WTC11 (cell line): Measurements from ENCODE around the gene ATAD3C. TPM values are rescaled to one million over a fixed set of nuclear protein-coding genes. Genes with fewer than 3 reads are reported as not detected.
"Not testable (repeated sequence)": the region's sequence is repeated elsewhere in the genome, so short reads cannot be mapped to it uniquely, and the experiment has no call there.

Experiments
- ATAC-seq: fragments of 200-7000 bp; cut with Tn5 transposase; 2 replicates; pipeline ENCODE4 v1.10.0; 2021; ENCODE audit warnings: mild to moderate bottlenecking, moderate library complexity
- CTCF ChIA-PET: fragments of 300-600 bp; sonication (Branson Sonifier 250); formaldehyde crosslinking; loops from one replicate; lab custom pipeline; 2021; ENCODE audit warnings: antibody characterized with exemption; lab: Charles Lee
- POLR2A ChIA-PET: fragments of 350-600 bp; sonication (Branson Sonifier 250); formaldehyde crosslinking; loops from one replicate; lab custom pipeline; 2021; ENCODE audit warnings: antibody characterized with exemption; lab: Charles Lee
- DNase-seq: peaks from one replicate; pipeline ENCODE4 v3.0.0; 2021; ENCODE audit warnings: low spot score
- H3K27ac Mint-ChIP-seq: 2 replicates; pipeline ENCODE4 v1.8.0; 2021; ENCODE audit warnings: mixed read lengths
- H3K27me3 Mint-ChIP-seq: 2 replicates; pipeline ENCODE4 v1.8.0; 2021; ENCODE audit warnings: low read depth, mild to moderate bottlenecking, moderate library complexity, mixed read lengths
- H3K36me3 Mint-ChIP-seq: 2 replicates; pipeline ENCODE4 v1.8.0; 2021; ENCODE audit warnings: mixed read lengths
- H3K4me1 Mint-ChIP-seq: 2 replicates; pipeline ENCODE4 v1.8.0; 2022; ENCODE audit warnings: mixed read lengths
- H3K4me3 Mint-ChIP-seq: 2 replicates; pipeline ENCODE4 v1.8.0; 2021; ENCODE audit warnings: mild to moderate bottlenecking, moderate library complexity, mixed read lengths
- H3K9me3 Mint-ChIP-seq: 2 replicates; pipeline ENCODE4 v1.8.0; 2021; ENCODE audit warnings: mixed read lengths
- ETV6 ChIP-seq: sonication (generic); formaldehyde crosslinking; IDR thresholded peaks from 2 replicates; pipeline ENCODE4 v1.8.1; 2022; ENCODE audit warnings: mild to moderate bottlenecking, missing genetic modification reagents
- IRF2 ChIP-seq: sonication (generic); formaldehyde crosslinking; IDR thresholded peaks from 2 replicates; pipeline ENCODE4 v1.8.0; 2022; ENCODE audit warnings: low read depth, missing genetic modification reagents, borderline replicate concordance
- NFE2L1 ChIP-seq: sonication (generic); formaldehyde crosslinking; IDR thresholded peaks from 2 replicates; pipeline ENCODE4 v1.8.1; 2023; ENCODE audit warnings: missing genetic modification reagents
- NR2C2 ChIP-seq: sonication (generic); formaldehyde crosslinking; IDR thresholded peaks from 2 replicates; pipeline ENCODE4 v1.8.0; 2022; ENCODE audit warnings: mild to moderate bottlenecking, missing genetic modification reagents
- NR3C1 ChIP-seq: sonication (generic); formaldehyde crosslinking; conservative IDR thresholded peaks from 2 replicates; pipeline ENCODE4 v1.8.1; 2023; ENCODE audit warnings: low read depth, mild to moderate bottlenecking, missing genetic modification reagents
- STAT6 ChIP-seq: sonication (generic); formaldehyde crosslinking; conservative IDR thresholded peaks from 2 replicates; pipeline ENCODE4 v1.8.1; 2023; ENCODE audit warnings: mild to moderate bottlenecking, low read depth, missing genetic modification reagents, moderate library complexity
- TEAD4 ChIP-seq: sonication (generic); formaldehyde crosslinking; IDR thresholded peaks from 2 replicates; pipeline ENCODE4 v1.8.0; 2022; ENCODE audit warnings: mild to moderate bottlenecking, missing genetic modification reagents
- ZNF219 ChIP-seq: sonication (generic); formaldehyde crosslinking; IDR thresholded peaks from 2 replicates; pipeline ENCODE4 v1.8.0; 2023; ENCODE audit warnings: missing genetic modification reagents, mild to moderate bottlenecking, borderline replicate concordance
- ZNF317 ChIP-seq: sonication (generic); formaldehyde crosslinking; IDR thresholded peaks from 2 replicates; pipeline ENCODE4 v1.8.1; 2023; ENCODE audit warnings: low read depth, mild to moderate bottlenecking, moderate library complexity, missing genetic modification reagents, borderline replicate concordance
- total RNA-seq: library from RNA; stranded (reverse); gene quantifications from 3 replicates; pipeline ENCODE4 v1.2.3, GENCODE V29; 2021
- TF ChIP-seq, protein P1 (sequence below): fragments of 250-450 bp; sonication (Bioruptor Pico); IDR thresholded peaks from 2 replicates; pipeline ENCODE4 v1.8.0; 2021; ENCODE audit warnings: mild to moderate bottlenecking
- TF ChIP-seq, protein P2 (sequence below): fragments of 250-450 bp; sonication (Bioruptor Pico); IDR thresholded peaks from 2 replicates; pipeline ENCODE4 v1.9.0; 2021; ENCODE audit warnings: mild to moderate bottlenecking, borderline replicate concordance

Gene ATAD3C
- total RNA-seq, 1 experiment from 2014 or later: 0.61 TPM

GRCh38 chr1:1455366-1455884 is 5.9 kb downstream of the ATAD3C start:
- Mint-ChIP-seq H3K4me3 (no peak overlapping the region), H3K36me3 (no peaks in the 10 kb centered on the region), H3K27ac (no peak overlapping the region), H3K9me3 (no peaks in the 10 kb centered on the region), H3K4me1 (no peaks in the 10 kb centered on the region), H3K27me3 (no peaks in the 10 kb centered on the region)
- ChIA-PET POLR2A (no interaction called here), CTCF (interaction anchor here (0.6 to 1.2 kb wide), 5 partner anchors 12 to 1459 kb away, joined by 3 to 5 read pairs (median 4); partner anchors contain the start of gene VWA1)
- no peak for ATAC-seq
- DNase-seq: no peak
- TF ChIP-seq, protein P1, sequence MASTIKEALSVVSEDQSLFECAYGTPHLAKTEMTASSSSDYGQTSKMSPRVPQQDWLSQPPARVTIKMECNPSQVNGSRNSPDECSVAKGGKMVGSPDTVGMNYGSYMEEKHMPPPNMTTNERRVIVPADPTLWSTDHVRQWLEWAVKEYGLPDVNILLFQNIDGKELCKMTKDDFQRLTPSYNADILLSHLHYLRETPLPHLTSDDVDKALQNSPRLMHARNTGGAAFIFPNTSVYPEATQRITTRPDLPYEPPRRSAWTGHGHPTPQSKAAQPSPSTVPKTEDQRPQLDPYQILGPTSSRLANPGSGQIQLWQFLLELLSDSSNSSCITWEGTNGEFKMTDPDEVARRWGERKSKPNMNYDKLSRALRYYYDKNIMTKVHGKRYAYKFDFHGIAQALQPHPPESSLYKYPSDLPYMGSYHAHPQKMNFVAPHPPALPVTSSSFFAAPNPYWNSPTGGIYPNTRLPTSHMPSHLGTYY (CRISPR knock-in tag): no peak
- TF ChIP-seq TEAD4 (CRISPR knock-in tag) (no peak), ZNF317 (CRISPR knock-in tag) (no peak)

GRCh38 chr1:1455934-1456333 is 6.4 kb downstream of the ATAD3C start:
- H3K4me3 Mint-ChIP-seq, POLR2A ChIA-PET, ATAC-seq, DNase-seq, H3K36me3 Mint-ChIP-seq, H3K9me3 Mint-ChIP-seq, H3K27me3 Mint-ChIP-seq, H3K4me1 Mint-ChIP-seq, H3K27ac Mint-ChIP-seq: not testable (repeated sequence)
- CTCF ChIA-PET: interaction anchor here (1.1 kb wide), 1 partner anchor 20 kb away, joined by 4 read pairs; the partner anchor contains the start of gene VWA1

DNA sequence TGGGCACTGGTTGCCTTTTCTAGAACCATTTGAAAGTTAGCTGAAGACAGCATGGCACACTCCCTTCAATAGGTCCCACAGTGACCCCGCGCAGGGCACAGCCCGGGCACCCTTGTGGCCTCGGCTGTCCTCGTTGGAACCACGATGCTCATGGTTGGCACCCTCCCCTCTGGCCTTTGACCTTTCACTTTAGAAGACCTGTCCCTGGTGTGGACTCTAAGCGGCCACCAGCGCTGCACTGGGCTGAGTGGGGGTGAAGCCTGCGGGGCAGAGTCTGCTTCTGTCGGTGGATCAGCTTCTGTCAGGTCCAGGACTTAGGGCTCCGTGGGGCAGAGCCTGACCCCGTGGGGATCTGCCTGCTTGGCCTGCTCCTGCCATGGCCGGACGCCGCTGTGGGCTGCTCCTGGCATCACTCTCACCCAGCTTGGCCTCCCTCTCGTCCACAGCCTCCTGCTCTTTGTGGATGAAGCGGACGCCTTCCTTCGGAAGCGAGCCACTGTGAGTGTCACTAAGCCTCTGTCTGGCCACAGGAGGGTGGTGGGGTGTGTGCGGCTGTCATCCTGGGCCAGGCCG is 7.3 kb downstream of the ATAD3C start:
- CTCF ChIA-PET, H3K27ac Mint-ChIP-seq, H3K9me3 Mint-ChIP-seq, H3K4me1 Mint-ChIP-seq, POLR2A ChIA-PET, H3K27me3 Mint-ChIP-seq, ATAC-seq, DNase-seq, H3K4me3 Mint-ChIP-seq, H3K36me3 Mint-ChIP-seq: not testable (repeated sequence)

DNA sequence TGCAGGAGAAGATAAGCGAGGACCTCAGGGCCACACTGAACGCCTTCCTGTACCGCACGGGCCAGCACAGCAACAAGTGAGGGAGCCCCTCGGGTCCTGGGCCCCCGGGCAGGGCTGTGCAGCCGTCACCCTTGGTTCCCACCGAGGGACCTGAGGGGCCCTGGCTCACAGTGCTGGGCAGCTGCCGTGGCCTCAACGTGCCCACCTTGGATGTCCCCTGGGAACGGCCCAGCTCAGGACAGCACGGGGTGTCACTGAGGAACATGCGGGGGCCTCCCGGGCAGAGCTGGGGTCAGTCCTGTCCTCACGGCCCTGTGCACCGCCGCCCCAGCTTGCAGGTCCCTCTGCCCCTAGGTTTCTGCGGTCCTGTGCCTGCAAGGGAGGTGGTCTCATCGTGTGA is 9.7 kb downstream of the ATAD3C start:
- H3K4me1 Mint-ChIP-seq, ATAC-seq, POLR2A ChIA-PET, CTCF ChIA-PET, H3K9me3 Mint-ChIP-seq, DNase-seq, H3K27me3 Mint-ChIP-seq, H3K4me3 Mint-ChIP-seq, H3K27ac Mint-ChIP-seq, H3K36me3 Mint-ChIP-seq: not testable (repeated sequence)

- ATAC-seq, H3K36me3 Mint-ChIP-seq, DNase-seq, H3K27me3 Mint-ChIP-seq, H3K27ac Mint-ChIP-seq, POLR2A ChIA-PET, H3K4me3 Mint-ChIP-seq, H3K9me3 Mint-ChIP-seq, CTCF ChIA-PET, H3K4me1 Mint-ChIP-seq: not testable (repeated sequence)
Observed at GRCh38 chr1:1459711-1460110, 10.2 kb downstream of the ATAD3C start.

GRCh38 chr1:1460540-1461130 is 11.1 kb downstream of the ATAD3C start:
- ATAC-seq: no peak
- TF ChIP-seq IRF2 (CRISPR knock-in tag) (no peak), NFE2L1 (no peak), ETV6 (CRISPR knock-in tag) (no peak), NR2C2 (CRISPR knock-in tag) (no peak), NR3C1 (CRISPR knock-in tag) (no peak), STAT6 (no peak), ZNF219 (no peak)
- TF ChIP-seq, protein P2, sequence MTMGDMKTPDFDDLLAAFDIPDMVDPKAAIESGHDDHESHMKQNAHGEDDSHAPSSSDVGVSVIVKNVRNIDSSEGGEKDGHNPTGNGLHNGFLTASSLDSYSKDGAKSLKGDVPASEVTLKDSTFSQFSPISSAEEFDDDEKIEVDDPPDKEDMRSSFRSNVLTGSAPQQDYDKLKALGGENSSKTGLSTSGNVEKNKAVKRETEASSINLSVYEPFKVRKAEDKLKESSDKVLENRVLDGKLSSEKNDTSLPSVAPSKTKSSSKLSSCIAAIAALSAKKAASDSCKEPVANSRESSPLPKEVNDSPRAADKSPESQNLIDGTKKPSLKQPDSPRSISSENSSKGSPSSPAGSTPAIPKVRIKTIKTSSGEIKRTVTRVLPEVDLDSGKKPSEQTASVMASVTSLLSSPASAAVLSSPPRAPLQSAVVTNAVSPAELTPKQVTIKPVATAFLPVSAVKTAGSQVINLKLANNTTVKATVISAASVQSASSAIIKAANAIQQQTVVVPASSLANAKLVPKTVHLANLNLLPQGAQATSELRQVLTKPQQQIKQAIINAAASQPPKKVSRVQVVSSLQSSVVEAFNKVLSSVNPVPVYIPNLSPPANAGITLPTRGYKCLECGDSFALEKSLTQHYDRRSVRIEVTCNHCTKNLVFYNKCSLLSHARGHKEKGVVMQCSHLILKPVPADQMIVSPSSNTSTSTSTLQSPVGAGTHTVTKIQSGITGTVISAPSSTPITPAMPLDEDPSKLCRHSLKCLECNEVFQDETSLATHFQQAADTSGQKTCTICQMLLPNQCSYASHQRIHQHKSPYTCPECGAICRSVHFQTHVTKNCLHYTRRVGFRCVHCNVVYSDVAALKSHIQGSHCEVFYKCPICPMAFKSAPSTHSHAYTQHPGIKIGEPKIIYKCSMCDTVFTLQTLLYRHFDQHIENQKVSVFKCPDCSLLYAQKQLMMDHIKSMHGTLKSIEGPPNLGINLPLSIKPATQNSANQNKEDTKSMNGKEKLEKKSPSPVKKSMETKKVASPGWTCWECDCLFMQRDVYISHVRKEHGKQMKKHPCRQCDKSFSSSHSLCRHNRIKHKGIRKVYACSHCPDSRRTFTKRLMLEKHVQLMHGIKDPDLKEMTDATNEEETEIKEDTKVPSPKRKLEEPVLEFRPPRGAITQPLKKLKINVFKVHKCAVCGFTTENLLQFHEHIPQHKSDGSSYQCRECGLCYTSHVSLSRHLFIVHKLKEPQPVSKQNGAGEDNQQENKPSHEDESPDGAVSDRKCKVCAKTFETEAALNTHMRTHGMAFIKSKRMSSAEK: no peak

More at GRCh38 chr1:1460540-1461130, 11.1 kb downstream of the ATAD3C start:
- ChIA-PET POLR2A (no interaction called here), CTCF (interaction anchor here (1.2 kb wide), 1 partner anchor 19 kb away, joined by 3 read pairs; no protein-coding TSS in a partner anchor)
- H3K9me3 Mint-ChIP-seq: no peaks in the 10 kb centered on the region
- H3K27me3 Mint-ChIP-seq: no peaks in the 10 kb centered on the region
- H3K4me1 Mint-ChIP-seq: no peaks in the 10 kb centered on the region
- H3K27ac Mint-ChIP-seq: no peak overlapping the region
- DNase-seq: no peak
- H3K36me3 Mint-ChIP-seq: no peaks in the 10 kb centered on the region
- no peak overlapping the region for H3K4me3 Mint-ChIP-seq
